PFSK-1 (cell line): ENCODE results near the gene CREB3.

ENCODE experiments used
- POLR2AphosphoS5 ChIP-seq: IDR thresholded peaks from 2 replicates; pipeline ENCODE4 v1.6.1; 2012; ENCODE audit warnings: low read depth, mild to moderate bottlenecking, control low read depth, low read length, moderate library complexity
- TAF1 ChIP-seq: IDR thresholded peaks from 2 replicates; pipeline ENCODE4 v1.6.1; 2012; ENCODE audit warnings: low read length, control low read depth, borderline replicate concordance; ENCODE audit not compliant: insufficient read depth

DNA sequence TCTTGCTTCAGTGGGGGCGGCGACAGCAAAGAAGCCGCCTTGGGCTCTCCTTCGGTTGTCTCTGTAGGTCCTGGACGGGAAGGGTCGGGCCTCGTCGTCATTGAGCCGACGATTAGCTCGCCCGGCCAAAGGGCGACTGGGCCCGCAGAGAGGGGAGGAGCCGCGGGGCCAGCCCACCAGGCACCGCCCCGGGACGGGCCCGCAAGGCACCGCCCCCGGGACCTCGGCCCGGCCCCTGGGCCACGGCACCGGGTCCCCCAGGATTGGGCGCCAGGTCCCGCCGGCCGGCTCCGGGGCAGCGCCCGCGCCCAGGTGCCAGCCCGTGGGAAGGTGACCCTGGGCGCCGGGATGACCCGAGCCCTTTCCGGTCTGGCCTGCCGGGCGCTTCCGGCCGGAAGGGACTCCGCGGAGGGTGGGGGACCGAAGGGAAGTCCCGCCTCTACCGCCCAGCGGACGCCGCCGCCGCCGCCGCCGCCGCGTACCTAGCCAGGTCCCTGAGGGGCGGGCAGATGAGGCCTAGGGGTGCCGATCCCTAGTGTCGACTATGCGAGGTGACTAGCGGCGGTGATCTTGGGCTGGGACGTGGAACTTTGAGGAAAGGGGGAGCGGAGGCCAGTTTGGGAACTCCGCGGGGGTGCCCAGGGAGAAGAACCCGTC is 16.5 kb downstream of the CREB3 start, which contains the start of the genes GBA2 and RGP1:
- TF ChIP-seq TAF1 = no peak
- peak; percentile 34; the same call in 1 of the 2 replicates for TF ChIP-seq POLR2AphosphoS5
